A673 (cell line): ENCODE data around the gene USF2. TPM values are rescaled to one million over a fixed set of nuclear protein-coding genes. Genes with fewer than 3 reads are reported as not detected.
"Not testable (repeated sequence)": the region's sequence is repeated elsewhere in the genome, so short reads cannot be mapped to it uniquely, and the experiment has no call there.

Source experiments
- Bru-seq: library from RNA; stranded (reverse); fragments of 400-500 nt; gene quantifications from one replicate; lab custom pipeline; 2021; lab: Mats Ljungman, UMichigan
- BruChase-seq, 2 experiments: library from RNA; stranded (reverse); fragments of 400-500 nt; gene quantifications; one replicate each; lab custom pipeline; 2021; lab: Mats Ljungman, UMichigan
- BruUV-seq: library from RNA; stranded (reverse); fragments of 400-500 nt; replicated peaks from 2 replicates; lab custom pipeline; 2021; lab: Mats Ljungman, UMichigan
- CTCF ChIA-PET: fragments of 300-600 bp; sonication (Branson Sonifier 250); formaldehyde crosslinking; loops from one replicate; lab custom pipeline; 2022; ENCODE audit warnings: antibody characterized with exemption; lab: Charles Lee
- POLR2A ChIA-PET: fragments of 300-600 bp; sonication (Branson Sonifier 250); formaldehyde crosslinking; loops from one replicate; lab custom pipeline; 2022; ENCODE audit warnings: antibody characterized with exemption; ENCODE audit not compliant: low non-redundant PET; lab: Charles Lee
- DNase-seq: peaks from one replicate; pipeline ENCODE4 v3.0.0-alpha.2; 2015; ENCODE audit warnings: low spot score
- H3K27ac ChIP-seq: fragments of 200-600 bp; sonication (generic); 2 replicates; pipeline ENCODE4 v1.5.1; 2016; ENCODE audit warnings: mixed run types, low read depth, mild to moderate bottlenecking, mixed read lengths, antibody characterized with exemption, low read length; ENCODE audit not compliant: poor library complexity, severe bottlenecking
- H3K27me3 ChIP-seq: fragments of 200-600 bp; sonication (generic); replicated peaks from 2 replicates; pipeline ENCODE4 v1.6.1; 2017; ENCODE audit warnings: mixed run types, low read depth, mild to moderate bottlenecking, mixed read lengths, antibody characterized with exemption, low read length; ENCODE audit not compliant: insufficient read depth, poor library complexity
- H3K36me3 ChIP-seq: fragments of 200-600 bp; sonication (generic); 2 replicates; pipeline ENCODE4 v1.6.1; 2016; ENCODE audit warnings: mixed run types, mild to moderate bottlenecking, mixed read lengths, antibody characterized with exemption, low read length; ENCODE audit not compliant: insufficient read depth, poor library complexity, severe bottlenecking
- H3K4me1 ChIP-seq: fragments of 200-600 bp; sonication (generic); 2 replicates; pipeline ENCODE4 v1.6.1; 2017; ENCODE audit warnings: mixed run types, mild to moderate bottlenecking, mixed read lengths, antibody characterized with exemption, low read length; ENCODE audit not compliant: insufficient read depth, poor library complexity, severe bottlenecking
- H3K4me3 ChIP-seq: fragments of 200-600 bp; sonication (generic); 2 replicates; pipeline ENCODE4 v1.5.1; 2016; ENCODE audit warnings: low read depth, mixed run types, mild to moderate bottlenecking, mixed read lengths, low read length; ENCODE audit not compliant: poor library complexity, severe bottlenecking
- H3K9me3 ChIP-seq: fragments of 200-600 bp; sonication (generic); 2 replicates; pipeline ENCODE4 v1.6.1; 2016; ENCODE audit warnings: mixed run types, low read depth, mild to moderate bottlenecking, mixed read lengths, antibody characterized with exemption, low read length; ENCODE audit not compliant: poor library complexity, severe bottlenecking
- EZH2 ChIP-seq: fragments of 200-600 bp; sonication (generic); IDR thresholded peaks from 2 replicates; pipeline ENCODE4 v1.6.1; 2017; ENCODE audit warnings: borderline replicate concordance, low read depth, mild to moderate bottlenecking, mixed read lengths, antibody characterized with exemption, low read length; ENCODE audit not compliant: poor library complexity, severe bottlenecking
- intact Hi-C: fragments of 100-400 bp; cut with micrococcal nuclease; formaldehyde crosslinking; loops from one replicate; pipeline ENCODE4 v1.10.0; 2022; ENCODE audit not compliant: unreplicated experiment
- long read RNA-seq: library from polyadenylated mRNA; stranded (forward); transcript quantifications from one replicate; pipeline ENCODE4 v2.0.0, GENCODE V29; 2022
- total RNA-seq: library from RNA; stranded (reverse); gene quantifications from 2 replicates; pipeline ENCODE4 v1.2.3, GENCODE V29; 2021
- TF ChIP-seq, protein P1 (sequence below): fragments of 300-800, 200-600 bp; sonication (generic); conservative IDR thresholded peaks from 2 replicates; pipeline ENCODE4 v1.5.1; 2017; ENCODE audit warnings: low read depth, mild to moderate bottlenecking, antibody characterized with exemption, low read length, moderate library complexity, mixed read lengths

Gene USF2, protein sequence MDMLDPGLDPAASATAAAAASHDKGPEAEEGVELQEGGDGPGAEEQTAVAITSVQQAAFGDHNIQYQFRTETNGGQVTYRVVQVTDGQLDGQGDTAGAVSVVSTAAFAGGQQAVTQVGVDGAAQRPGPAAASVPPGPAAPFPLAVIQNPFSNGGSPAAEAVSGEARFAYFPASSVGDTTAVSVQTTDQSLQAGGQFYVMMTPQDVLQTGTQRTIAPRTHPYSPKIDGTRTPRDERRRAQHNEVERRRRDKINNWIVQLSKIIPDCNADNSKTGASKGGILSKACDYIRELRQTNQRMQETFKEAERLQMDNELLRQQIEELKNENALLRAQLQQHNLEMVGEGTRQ
- total RNA-seq = 82.0 and 90.8 TPM in 2 replicates
- percentile 67 among the genes with signal in this experiment for Bru-seq, nascent RNA
- percentile 74 among the genes with signal in this experiment for BruChase-seq, experiment 1, labeled RNA remaining after a 2-hour chase
- percentile 80 among the genes with signal in this experiment for BruChase-seq, experiment 2, labeled RNA remaining after a 6-hour chase
- long read RNA-seq, partial matches to known transcripts = 7 of 15 reads
- long read RNA-seq, other reads (novel, unspliced or antisense) = 4 of 15 reads

DNA sequence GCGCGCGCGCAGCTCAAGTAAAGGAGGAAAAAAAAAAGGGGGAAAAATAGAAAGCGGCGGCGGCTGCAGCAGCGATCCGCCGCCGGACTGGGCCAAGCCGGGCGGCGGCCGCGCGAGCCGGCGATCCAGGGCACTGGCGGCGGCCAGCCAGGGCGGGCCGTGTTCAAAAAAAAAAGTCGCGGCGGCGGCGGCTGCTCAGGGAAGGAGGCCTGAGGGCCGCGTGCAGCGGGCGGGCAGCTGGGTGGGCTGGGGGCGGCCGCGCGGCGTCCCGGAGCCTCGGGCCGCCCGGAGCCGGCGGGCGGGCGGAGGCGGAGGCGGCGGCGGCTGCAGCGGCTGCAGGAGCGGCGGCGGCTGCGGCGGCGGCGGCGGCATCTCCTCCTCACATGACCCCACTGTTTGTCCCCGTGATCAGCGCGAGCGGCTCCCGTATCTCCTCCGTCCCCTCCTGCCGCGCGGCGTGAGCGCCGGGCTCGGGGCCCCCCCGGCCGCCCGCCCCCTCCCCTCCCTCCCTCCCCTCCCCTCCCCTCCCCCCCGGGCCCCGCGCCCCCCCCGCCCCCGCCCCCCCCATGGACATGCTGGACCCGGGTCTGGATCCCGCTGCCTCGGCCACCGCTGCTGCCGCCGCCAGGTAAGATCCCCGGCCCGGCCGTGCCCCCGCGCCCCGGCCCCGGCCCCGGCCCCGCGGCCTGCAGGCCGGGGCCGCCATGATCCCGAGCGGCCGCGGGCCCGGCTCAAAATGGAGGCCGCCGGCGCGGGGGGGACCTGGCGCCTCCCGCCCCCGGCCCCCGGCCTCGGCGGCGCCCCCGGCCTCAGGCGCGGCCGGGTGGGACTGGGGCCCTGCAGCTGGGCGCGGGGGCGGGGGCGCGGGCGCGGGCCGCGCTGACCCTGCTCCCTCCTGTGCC, at the start of gene USF2:
USF2 (plus strand) TSS at position 427 of the 902 bp plus-strand sequence; CDS start at position 567, 140 bp downstream.
- Histone ChIP-seq H3K27me3 (no peaks in the 10 kb centered on the region), H3K4me1 (no peaks in the 10 kb centered on the region), H3K9me3 (no peaks in the 10 kb centered on the region), H3K4me3 (peak within 1 kb of the TSS; percentile 81), H3K36me3 (peaks cover 26% of the 10 kb centered on the region), H3K27ac (peak within 1 kb of the TSS; percentile 80)
- TF ChIP-seq, protein P1, sequence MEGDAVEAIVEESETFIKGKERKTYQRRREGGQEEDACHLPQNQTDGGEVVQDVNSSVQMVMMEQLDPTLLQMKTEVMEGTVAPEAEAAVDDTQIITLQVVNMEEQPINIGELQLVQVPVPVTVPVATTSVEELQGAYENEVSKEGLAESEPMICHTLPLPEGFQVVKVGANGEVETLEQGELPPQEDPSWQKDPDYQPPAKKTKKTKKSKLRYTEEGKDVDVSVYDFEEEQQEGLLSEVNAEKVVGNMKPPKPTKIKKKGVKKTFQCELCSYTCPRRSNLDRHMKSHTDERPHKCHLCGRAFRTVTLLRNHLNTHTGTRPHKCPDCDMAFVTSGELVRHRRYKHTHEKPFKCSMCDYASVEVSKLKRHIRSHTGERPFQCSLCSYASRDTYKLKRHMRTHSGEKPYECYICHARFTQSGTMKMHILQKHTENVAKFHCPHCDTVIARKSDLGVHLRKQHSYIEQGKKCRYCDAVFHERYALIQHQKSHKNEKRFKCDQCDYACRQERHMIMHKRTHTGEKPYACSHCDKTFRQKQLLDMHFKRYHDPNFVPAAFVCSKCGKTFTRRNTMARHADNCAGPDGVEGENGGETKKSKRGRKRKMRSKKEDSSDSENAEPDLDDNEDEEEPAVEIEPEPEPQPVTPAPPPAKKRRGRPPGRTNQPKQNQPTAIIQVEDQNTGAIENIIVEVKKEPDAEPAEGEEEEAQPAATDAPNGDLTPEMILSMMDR = no peak
- no peak for TF ChIP-seq EZH2
- intact Hi-C loops = no loop called here
- ChIA-PET CTCF (interaction anchor here (0.6 kb wide), 1 partner anchor 27 kb away, joined by 7 read pairs; no protein-coding TSS in a partner anchor), POLR2A (interaction anchor here (0.6 to 0.7 kb wide), 2 partner anchors 127 to 326 kb away, joined by 3 to 4 read pairs; no protein-coding TSS in a partner anchor)
- BruUV-seq = no TSS peak
- peak; percentile 74 for DNase-seq

DNA sequence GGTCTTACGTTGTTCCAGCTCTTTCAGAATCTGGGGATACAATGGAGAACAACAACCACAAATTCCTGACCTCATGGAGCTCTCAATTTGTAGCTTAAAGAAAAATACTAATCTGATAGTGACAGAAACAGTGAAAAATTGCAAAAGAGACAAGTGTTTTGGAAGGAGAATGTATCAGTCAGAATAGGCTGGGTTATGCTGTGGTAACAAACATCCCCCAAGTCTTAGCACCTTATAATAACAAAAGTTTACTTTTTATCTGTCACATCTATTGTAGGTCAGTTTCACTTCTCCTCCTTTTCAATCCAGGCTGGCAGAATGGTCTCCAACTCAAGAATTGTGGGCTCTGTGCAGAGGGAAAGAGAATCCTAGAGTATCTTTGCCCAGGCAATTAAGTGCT, 49.8 kb upstream of the USF2 start:
- no peak for DNase-seq
- no peaks in the 10 kb centered on the region for H3K36me3 ChIP-seq
- no peak overlapping the region for H3K27ac ChIP-seq
- intact Hi-C loops = no loop called here
- H3K9me3 ChIP-seq = no peaks in the 10 kb centered on the region
- no peak overlapping the region for H3K4me3 ChIP-seq
- no peak for TF ChIP-seq EZH2
- TF ChIP-seq, protein P1 = no peak
- ChIA-PET CTCF (no interaction called here), POLR2A (no interaction called here)
- H3K4me1 ChIP-seq = peaks cover 1% of the 10 kb centered on the region
- no peaks in the 10 kb centered on the region for H3K27me3 ChIP-seq
- BruUV-seq = no TSS peak

DNA sequence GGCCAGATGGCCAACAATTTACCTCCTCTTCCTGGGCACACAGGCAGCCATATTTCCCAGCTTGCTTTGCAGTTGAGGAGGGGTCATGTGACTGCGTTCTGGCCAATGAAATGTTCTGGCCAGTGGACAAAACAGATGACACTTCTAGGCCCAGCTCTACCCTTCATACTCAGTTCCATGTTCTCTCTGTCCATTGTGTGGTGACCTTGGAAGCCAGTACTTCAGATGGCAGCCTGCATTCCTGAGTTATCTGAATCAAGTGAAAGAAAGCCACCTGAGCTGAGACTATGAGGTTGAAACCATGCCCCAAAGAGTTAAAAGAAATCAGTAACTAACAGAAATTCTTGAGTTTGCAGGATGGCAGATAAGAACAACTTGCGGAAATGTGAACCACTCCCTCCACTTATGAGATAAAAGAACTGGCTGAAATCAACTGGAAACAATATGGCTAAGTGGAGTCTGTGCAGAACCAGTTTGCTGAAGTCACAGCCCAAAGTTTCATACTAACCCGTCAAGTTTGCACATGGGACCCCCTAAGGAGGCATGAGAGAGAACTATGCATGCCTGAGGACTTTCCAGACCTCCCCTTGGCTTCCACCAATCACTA, 48.3 kb upstream of the USF2 start:
- intact Hi-C loops = no loop called here
- CTCF ChIA-PET = no interaction called here
- H3K36me3 ChIP-seq = no peaks in the 10 kb centered on the region

DNA sequence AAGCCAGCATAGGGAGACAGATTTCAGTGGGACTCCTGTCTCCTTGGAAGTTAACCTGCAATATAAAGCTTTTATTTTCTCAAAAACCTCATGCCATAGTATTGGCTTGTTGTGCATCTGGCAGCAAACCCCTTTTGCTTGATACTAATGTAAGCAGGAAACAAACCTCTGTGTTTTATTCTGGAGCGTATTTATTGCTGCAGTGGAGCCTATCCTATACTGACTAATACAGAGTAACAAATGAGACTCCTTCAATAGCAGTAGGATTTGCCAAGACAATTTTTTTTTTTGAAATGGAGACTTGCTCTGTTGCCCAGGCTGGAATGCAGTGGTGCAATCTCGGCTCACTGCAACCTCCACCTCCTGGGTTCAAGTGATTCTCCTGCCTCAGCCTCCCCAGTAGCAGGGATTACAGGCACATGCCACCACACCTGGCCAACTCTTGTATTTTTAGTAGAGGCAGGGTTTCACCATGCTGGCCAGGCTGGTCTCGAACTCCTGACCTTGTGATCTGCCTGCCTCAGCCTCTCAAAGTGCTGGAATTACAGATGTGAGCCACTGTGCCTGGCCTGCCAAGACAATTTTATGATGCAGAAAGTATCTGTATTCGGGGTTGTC, 47.7 kb upstream of the USF2 start:
- CTCF ChIA-PET, intact Hi-C loops, H3K4me3 ChIP-seq, H3K9me3 ChIP-seq, H3K4me1 ChIP-seq, DNase-seq, H3K36me3 ChIP-seq, H3K27ac ChIP-seq, BruUV-seq, POLR2A ChIA-PET, H3K27me3 ChIP-seq: not testable (repeated sequence)

More for the DNA sequence above, 48.3 kb upstream of the USF2 start:
- DNase-seq = peak; percentile 10
- Histone ChIP-seq H3K4me3 (no peak overlapping the region), H3K27me3 (no peaks in the 10 kb centered on the region), H3K27ac (no peak overlapping the region), H3K9me3 (no peaks in the 10 kb centered on the region), H3K4me1 (no peaks in the 10 kb centered on the region)
- no TSS peak for BruUV-seq
- no peak for TF ChIP-seq EZH2
- TF ChIP-seq, protein P1 = no peak
- POLR2A ChIA-PET = no interaction called here
